GM18511 (cell line): ENCODE results near the gene PDZD4.

Experiments used
- ATAC-seq: cut with Tn5 transposase; IDR thresholded peaks from one replicate; pipeline ENCODE4 v1.9.1; 2021; ENCODE audit warnings: mild to moderate bottlenecking, moderate library complexity; ENCODE audit not compliant: unreplicated experiment

The PDZD4 gene

DNA sequence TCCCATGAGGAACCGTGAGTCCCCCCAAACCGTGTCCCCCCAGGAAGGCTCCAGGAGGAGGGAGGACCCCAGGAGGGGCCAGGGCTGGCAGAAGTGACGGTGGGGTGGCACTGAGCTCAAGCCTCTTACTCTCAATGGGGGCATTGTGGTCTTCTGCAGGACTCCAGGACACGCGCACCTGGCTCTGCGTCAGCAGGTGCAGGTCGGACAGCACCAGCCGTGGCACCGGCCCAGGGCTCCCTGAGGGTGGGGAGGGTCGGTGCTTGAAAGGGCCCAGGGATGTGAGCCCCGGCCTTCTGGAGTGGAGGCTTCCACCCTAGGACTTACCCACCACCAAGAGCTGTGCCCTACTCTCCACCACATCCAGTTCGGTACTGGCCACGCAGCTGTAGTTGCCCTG is 37.3 kb upstream of the PDZD4 start:
- no peak for ATAC-seq

DNA sequence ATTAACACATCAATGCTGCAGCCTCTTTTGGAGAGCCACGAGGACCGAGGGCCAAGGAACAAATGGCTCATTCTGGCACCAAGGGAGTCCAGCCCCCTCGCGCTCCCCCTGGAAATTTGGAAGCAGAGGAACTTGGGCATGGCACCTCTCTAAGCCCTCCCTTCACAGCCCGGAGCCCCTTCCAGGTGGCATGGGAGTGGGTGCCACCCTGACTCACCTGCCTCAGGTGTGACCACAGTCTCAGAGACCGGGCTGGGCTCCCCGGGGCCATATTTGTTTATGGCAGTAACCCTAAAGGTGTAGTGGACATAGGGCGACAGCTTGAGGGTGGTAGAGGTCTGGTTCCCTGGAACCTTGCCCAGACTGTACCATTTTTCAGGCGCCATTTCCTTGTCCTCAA is 36.8 kb upstream of the PDZD4 start:
- no peak for ATAC-seq

DNA sequence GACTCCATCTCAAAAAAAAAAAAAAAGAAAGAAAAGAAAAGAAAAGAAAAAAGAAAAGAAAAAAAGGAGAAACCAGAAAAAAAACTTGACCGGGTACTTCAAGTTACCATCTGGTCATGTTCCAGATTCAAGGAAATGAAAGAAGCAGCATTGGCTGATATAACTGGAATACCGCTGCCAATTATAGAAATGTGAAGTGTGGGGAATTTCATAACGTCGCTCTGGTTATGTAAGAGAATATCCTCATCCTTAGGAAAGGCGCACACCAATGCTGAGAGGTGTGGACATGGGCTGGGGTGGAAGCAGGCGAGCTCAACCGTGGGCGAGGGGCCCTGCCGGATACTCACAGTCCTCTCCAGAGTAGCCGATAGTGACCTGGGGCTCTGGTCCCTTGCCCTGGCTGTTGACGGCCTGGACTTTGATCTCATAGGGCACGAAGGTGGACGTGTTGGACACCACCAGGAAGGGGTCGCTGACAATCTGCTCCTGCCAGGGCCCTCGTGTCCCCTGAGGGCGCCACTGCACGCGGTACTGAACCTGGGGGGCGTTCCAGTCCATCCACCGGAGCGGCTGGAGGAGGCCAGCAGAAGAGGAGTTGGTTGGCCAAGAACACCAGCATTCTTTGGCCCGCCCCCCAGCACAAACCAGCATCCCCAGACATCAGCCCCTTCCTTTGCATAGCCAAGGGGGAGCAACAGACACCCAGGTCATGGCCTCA is 36.1 kb upstream of the PDZD4 start:
- ATAC-seq = no peak

DNA sequence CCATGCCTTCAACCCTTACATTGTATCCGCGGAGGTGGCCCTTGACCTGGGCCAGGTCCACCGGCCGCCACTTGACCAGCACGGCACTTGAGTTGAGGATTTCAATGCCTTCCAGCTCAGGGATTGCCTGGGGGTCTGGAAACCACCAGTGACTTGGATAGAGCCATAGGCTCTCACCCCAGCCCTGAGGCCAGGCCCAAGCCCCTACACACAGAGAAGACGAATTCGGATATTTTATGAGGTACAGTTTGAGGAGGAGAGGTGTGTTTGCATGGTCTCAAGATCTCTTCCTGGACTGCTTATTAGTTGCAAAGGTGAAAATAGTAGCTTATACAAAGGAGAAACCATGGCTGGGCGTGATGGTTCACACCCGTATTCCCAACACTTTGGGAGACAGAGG is 35.3 kb upstream of the PDZD4 start:
- no peak for ATAC-seq

DNA sequence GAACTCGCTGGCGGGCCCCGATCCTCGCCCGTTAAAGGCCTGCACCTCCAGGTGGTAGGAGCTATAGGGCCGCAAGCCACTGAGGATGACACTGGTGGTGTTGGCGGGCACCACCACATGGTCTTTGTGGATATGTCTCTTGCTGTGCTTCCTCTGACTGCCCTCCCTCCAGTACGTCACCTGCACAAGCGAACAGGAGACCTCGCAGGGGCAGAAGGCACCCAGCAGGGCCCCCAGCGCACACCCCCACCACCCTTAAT is 34.9 kb upstream of the PDZD4 start:
- ATAC-seq = no peak

DNA sequence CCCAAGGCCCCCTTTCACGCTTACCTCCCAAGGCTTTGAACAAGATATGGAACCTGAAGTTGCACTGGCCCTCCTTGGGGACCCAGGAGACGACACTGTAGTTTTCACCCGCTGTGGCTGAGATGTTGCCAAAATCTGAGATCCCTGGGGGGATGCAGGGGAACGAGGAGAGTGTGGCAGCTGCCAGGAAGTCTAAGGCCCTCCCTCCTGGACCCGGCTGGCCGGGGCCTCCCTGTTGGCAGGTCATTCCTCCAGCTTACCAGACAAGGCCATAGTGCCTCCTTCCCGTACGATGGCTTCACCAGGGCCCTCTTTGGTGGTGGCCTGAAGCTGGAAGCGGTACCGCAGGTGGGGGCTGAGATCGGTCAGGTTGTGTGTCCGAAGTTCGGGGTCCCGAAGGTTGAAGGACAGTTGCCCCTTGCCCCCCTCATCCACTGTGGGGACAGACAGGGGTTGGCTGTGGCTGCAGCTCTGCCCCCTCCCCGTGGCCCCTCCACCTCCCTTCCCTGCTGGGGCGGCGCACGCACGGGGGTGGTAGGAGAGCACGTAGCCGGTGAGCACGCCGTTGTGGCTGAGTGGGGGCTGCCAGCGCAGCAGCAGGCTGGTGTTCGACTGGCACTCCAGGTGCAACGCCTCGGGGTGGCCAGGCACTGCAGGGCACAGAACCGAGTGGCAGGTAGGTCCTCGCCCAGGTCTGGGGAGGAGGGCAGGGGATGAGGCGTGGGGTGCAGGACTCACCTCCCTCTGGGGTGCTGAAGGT is 34.4 kb upstream of the PDZD4 start:
- ATAC-seq = no peak

DNA sequence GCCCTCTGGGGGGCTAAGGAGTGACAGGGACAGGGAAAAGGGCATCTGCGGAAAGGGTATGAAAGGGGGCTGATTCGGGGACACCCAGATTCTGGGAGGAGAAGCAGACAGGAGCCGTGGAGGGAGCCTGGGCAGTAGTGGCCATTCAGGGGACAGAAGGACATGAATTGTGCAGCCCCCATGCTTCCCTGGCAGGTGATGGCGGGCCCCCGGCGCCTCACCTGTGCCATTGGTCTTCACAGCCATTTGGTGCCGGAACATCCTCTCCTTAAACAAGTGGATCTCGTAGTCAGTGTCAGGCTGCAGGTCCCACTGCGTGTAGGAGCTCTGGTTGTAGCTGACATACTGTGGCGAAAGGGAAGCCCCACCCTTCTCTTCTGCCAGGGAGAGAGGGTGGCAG is 33.8 kb upstream of the PDZD4 start:
- no peak for ATAC-seq

DNA sequence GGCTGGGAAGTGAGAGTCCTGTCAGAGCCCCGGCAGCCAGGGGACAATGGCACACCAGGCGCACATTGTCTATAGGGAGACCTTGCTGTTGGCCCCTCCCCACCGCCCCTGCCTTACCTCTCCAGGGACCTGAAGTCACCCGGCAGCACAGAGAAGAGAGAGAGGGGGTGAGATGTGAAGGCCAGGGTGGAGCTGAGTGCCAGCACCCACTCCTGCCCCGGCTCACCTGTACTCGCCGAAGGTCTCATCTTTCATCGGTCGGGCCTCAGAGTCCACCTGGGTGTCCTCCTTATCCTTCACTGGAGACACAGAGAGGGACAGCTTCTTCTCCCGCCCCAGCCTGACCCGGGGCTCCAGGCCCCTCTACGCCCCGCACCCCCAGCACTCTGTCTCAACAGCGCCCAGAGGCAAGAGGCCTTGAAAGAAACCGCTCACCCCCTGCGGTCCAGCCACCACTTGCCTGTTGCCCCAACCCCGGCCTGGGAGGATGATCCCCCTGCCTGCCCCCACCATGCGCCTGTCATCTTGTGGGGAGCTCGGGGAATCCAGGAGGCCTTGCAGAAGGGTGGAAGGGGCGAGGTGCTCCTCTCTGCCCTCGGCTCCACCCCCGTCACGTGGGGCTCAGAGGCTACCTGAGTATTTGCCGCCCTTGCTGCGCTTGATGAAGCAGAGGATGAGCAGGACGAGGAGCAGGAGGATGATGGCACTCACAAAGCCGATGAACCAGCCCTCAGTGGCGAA is 33.1 kb upstream of the PDZD4 start:
- no peak for ATAC-seq

DNA sequence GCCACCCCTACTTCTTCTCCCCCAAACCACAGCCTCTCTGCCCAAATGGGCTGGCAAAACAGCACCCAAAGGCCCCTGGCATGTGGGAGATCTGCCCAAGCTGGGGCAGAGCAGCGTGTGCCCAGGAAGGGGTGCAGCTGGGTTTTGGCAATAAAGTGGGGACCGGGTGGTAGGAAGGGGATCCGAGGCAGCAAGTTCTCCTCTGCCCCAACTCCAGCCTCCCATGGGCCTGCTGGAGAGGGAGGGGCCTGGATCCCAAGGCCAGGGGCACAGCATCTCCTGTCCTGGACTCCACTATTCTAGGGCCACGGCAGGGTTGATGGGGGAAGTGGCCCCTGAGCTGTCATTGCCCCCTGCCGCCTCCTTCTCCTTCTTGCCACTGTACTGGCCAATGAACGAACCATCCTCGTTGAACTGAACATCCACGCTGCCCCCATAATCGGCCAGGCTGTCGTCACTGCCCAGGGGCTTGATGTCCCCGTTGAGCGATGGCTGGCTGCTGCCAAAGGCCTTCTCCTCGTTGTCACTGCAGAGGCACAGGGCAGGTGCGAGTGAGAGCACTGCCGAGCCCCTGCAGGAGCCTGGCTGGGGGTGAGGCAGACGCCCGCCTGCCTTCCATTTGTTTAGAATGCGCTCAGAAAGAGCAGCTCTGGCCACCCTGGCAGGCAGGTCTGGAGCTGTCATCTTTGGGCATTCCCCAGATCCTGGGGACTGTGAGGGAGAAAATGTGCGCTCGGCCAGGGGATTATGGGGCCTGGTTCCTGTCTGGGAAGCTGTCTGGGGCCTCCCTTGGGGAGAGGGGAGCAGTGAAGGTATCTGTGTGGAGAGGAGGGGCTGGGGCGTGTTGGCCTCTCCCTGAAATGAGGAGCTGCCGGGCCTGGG is 32.3 kb upstream of the PDZD4 start:
- ATAC-seq = no peak

DNA sequence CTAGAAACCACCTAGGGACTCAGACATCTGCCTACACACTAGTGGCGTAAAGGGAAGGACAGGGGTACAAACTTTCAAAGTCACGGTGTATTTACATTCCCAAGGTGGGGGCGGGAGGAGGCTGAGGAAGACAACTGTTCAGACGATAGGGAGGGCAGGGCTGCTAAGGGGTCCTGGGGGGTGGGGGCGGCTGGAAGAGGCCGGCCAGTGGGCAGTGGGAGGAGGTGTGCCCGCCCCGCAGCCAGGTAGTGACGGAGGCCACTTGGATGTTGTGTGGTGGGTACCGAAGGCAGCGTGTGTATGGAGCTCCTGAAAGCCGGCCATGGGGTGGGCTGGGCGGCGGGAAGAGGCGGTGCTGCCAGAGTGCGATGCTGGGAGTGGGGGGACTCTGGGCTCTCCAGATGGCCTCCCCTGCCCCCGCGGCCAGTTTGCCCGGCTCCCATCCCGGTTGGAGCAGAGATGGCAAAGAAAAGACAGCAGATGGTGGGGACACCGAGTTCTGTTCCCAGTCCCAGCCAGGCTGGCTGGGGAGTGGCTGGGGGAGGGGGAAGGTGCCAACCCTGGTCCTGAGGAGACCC is 31.5 kb upstream of the PDZD4 start:
- no peak for ATAC-seq

DNA sequence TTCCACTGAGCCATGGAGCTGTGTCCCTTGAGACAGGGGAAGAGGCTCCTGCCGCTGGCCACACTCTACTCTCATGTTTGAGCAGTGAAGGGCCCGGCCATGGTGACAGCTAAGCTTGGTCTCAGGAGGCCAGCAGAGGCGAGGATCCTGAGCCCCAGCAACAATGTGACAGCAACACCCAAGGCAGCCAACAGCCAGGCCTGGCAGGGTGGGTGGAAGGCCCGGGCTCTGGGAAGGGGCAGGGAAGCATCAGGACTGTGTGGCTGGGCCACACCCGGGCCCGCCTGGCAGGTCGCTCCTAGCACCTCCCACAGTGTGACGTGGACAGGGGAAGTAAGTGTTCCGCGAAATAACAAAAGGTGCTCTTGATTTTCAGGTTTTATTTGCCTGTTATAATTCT is 30.8 kb upstream of the PDZD4 start:
- ATAC-seq = no peak

DNA sequence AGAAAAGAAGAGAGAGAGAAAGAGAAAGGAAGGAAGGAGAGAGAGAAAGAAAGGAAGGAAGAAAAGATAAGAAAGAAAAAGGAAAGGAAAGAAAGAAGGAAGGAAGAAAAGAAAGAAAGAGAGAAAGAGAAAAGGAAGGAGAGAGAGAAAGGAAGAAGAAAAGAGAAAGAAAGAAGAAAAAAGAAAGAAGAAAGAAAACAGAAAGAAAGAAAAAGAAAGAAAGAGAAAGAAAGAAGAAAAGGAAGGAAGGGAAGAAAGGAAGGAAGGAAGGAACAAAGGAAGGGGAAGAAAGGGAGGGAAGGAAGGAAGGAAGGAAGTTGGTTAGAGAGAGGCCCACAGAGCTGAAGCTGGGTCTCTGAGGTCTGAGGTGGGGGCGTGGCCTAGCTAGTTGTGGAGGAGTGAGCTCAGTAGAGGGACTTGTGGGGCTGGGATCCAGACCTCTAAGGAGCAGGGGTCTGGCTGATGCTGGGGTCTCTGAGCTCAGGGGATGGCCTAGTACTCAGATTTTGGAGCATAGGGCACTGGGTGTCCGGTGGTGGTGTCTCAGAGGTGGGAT is 27.1 kb upstream of the PDZD4 start:
- ATAC-seq = no peak

DNA sequence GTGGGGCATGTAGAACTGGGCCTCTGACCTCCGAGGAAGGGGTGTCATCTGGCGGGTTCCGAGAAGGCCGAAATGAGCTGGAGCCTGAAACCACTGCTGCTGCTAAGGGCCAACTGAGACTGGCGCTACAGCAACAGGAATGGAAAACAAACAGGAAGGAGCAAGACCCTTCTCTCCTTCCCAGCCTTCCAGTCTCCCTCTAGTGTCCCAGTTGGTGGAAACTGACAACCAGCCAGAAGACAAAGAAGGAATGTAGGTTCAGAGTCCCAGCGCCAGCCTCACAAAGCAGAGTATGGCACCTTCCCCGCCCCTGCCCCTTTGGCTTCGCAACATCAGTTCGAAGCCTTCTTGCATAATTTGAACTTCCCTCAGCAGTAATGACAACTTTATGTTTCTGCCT is 24.4 kb upstream of the PDZD4 start:
- no peak for ATAC-seq

DNA sequence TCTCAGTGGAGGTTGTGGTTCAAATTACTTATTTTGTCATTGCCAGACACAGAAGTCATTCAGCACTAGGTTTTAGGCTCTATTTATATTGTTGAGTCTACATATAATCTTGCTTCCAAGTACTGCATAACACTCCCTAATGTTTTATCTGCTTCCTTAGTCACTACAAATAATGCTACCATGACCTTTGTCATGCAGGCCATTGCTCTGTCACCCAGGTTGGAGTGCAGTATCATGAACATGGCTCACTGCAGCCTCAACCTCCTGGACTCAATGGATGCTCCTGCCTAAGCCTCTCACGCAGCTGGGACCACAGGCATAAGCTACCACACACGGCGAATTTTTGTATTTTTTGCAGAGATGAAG is 23.5 kb upstream of the PDZD4 start:
- no peak for ATAC-seq

DNA sequence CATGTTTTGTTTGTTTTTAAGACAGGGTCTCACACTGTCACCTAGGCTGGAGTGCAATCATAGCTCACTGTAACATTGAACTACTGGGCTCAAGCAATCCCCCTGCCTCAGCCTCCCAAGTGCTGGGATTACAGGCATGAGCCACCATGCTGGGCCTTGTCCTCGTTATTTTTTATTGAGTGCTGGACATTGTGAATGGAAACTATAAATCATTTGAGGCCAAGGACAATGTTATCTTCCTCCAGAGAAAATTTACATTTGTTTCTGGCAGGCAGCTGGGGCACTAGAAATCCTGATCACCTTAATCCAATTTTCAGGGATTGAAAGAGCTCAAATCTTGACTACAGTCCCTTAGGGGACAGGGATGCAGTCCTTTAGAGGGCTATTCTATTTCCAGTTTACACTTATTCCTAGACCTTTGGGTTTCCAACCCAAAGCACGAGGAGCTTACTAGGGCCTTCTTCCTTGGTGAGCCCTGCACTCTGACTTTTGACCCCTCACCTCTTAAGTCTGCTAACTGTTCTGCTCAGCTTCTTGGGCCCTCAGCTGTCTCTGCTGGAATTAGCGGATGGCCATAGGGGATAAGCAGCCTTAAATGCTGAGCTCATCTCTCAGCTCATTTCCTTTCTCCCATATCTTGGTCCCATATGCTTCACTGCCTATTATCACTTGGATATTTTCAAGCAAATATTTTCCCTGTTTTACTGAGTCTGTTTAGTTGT is 23.0 kb upstream of the PDZD4 start:
- no peak for ATAC-seq

DNA sequence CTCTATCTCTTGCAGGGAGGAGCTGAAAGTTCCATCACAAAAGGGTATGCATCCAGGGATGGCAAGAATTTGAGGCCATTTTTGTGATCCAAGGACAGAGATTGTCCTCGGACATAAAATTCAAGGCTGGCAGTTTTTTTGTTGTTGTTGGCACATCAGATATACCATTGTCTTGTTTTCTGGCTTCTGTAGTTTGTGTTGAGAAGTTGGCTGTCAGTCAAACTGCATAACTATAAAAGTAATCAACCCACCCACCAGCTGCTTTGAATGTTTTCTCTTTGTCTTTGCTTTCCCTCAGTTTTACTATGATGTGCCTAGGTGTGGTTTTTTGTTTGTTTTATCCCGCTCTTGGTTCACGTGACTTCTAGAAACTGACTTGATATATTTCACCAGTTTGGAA is 21.6 kb upstream of the PDZD4 start:
- ATAC-seq = no peak

DNA sequence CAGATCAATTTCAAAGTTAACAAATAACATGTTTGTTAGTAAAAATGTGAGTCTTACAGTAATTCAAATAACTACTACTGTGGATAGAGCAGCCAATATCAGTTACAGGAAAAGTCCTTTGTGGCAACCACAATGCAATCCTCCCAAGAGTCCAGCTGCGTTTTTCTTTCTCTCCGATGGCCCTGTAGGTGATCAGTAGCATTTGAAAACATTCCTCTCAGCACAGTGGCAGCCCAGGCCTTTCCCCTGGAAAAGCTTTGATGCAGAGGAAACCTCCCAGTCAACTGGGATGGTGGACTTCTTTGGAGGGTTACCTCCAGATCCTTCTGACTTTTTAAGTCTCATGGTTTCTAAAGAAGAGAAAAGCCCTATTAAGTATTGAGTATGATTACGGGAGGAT is 18.0 kb upstream of the PDZD4 start:
- ATAC-seq = no peak

DNA sequence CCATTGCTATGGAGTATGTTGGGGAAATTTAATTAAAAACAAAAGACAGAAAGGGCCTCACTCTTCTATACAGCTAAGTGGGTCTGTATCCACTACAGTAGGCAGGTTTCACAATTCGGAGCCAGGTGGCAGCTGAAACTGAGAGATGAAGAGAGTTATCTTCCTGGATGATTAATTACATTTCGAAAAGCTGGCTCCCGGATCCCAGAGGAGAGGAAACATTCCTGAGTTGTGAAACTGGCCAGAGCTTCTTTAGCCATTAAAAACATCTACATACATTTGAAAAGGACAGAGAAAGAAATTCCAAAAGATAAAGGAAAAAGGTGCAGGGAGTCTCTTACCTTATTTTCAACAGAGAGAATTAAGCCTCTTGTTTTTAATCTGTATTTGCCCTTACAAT is 15.5 kb upstream of the PDZD4 start:
- ATAC-seq = no peak

DNA sequence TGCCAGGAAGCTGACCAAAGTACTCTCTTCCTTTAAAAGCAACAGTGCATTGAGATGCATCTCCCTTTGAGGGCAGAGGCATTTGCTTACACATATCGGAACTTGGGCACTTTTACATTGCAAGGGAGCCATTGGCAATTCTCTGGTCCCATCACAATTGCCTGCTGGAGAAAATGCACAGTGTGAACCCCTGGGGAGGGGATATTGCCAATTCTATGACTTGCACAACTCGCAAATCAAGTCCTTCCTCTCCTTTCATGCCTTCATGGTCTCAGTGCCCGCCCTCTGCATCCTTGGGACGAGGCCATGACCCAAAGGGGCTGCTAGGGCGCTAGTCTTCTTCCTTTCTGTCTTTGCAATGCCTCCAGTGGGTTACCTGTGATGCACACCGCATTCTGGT is 14.9 kb upstream of the PDZD4 start:
- no peak for ATAC-seq

DNA sequence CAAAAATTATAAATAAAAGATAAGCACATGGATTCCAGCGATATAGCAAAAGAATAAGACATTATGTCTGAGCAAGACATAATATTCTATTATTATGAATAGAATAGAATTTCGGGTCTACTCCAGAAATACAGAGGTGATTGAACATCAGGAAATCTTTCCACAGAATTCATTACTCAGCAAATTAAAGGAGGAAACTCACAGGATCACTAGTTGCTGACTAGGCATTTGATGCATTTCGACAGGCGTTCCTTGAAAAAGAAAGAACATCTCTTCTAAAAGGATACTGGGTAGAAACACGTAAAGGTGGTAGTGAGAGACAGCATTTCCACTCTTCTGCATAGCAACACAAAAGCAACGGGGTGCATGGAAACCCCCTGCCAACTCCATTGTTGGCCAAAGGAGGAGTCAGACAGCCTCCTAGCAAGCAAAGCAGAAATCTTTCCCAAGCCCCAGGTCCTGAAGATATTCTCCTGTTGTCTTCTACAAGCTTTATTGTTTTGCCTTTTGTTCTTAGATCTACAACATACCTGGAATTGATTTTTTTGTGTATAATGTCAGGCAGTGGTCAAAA is 14.3 kb upstream of the PDZD4 start:
- ATAC-seq = no peak
